ENCODE results near the gene CXCL17.

The CXCL17 gene

DNA sequence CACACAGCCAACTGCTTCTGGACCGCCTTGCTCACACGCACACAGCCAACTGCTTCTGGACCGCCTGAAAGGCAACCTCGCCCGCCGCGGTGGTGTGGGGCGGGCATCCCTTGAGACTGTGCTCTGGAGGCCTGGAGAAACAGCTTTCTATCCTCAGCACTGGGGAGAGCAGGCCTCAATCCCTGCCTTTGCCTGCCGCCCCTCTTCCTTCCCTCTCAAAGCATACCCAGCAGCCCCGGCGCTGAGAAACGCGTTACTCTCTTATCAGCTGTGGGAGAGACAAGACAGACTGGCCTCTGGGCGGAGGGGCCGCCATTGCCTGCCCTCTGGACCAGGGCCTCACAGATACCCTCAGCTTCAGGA lies 18.4 kb downstream of the CXCL17 start:
- DNase-seq (ENCODE audit: low read depth in 2 of 2): no peak

DNA sequence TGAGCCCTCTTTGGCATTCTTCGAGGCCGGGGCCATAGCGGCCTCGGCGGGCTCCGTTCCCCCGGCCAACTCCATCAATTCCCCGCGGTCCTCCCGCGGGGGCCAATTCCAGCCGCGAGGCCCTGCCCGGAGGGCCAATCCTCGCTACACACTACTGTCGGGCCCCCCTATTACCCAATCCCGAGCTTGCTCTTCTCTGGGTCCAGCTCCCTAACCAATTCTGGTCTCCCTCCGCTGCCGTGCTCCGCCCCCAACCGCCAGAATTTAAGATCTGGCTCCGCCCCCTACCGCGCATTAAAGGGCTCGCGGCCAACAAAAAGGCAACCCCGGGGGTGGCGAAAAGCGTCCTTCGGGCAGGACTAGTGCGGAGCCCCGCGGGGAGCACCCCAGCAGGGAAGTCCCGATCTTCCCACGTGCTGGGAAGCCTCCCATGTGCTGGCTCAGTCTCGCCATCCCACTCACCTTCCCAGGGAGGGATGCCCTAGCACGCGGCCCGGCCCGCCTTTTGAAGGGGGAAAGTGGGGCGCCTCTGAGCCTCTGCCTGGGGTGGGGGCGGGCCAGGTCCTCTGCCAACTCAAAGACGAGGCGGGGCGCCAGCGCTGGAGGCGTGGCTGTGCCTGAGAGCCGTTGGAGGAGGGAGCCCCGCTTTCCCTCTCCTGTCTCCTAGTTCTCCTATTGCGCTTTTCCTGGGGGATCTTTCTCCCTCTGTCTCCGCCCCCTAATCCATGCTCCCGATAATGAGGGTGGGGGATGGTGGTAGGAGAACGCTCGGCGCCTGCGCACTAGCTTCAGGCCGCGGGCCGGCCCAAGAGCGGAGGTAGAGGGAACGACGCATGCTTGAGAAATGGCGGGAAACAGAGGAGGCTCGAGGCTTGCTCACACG lies 19.0 kb downstream of the CXCL17 start:
- DNase-seq (ENCODE audit: low read depth in 2 of 2): peak; percentile 86 to 87

DNA sequence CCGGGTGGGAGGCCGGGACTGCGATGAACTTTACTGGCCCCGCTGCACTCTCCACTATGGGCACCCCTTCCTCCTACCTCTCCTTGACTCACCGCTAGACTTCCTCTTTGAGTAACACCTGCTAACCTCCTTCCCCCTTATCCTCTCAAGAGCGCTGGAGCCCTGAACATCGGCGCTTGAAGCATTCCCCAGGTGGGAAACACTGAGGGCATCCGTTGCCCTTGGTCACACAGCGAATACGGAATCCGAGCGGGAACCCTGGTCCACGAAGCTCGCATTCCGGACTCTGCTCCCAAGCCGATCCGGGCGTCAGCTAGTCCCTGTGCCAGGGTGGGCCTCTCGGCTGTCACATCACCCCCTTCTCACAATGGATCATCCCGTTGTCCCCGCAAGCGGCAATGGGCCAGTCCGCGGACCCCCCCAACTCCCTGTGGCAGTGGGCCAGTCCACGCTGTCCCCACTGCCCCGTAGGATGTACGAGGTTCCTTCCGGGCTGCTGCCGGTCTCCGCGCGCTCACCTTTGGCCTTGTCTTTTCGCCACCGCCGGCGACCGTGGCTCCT lies 19.8 kb downstream of the CXCL17 start:
- DNase-seq (ENCODE audit: low read depth in 2 of 2): peak; percentile 11 to 16

DNA sequence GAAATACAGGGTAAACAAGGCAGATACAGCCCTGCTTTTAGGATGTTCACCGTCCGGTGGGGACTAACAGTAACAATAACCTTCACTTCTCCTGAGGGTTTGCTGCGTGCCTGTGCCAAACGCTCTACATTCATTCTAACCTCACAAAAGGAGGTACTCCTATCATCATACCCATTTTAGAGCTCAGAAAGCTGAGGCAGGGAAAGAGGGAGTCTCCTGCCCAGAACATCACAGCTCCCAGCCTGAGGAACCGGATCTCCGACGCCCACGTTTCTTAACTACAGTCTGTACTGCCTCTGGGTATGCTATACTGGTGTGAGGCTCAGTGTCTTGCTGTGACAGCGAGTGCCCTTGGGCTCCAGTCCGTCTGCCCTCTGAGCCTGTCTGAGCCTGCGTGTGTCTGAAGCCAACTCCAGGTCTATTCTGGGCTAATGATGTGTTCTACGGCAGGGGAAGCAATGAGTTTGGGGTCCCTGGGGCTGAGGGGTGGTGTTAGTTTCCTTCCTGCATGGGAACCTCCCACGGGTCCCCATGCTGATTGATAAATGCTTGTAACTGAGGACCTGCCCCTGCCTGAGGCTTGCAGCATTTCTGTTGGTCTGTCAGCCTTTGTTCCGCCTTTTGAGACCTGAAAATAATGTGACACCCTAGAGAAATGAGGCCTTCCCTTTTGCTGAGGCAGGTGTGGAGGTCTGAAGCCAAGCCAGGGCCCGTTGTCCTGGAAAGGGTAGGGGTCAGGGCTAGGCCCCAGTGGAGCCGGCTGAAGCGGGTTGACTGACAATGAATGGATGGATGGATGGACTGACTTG lies 20.4 kb downstream of the CXCL17 start:
- DNase-seq (ENCODE audit: low read depth in 2 of 2): no peak

DNA sequence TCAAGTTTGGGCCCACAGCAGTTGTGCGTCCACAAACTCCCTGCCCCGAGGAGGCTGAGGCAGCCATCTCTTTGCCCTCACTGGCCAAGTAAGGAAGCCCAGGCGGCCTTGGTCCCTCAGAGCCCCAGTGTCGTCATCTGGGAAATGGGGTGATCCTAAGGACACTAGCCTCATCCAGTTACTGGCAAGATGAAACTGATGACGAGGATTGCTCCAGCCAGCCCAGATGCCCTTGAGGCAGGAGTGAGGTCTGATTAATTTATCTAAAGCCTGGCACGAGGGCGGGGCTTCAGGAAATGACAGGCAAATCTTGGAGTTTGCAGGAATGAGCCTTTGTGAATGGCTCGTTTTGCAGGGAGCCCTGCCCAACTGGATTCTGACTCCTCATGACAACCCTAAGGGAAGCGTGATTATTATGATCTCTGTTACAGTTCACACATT lies 21.1 kb downstream of the CXCL17 start:
- no peak for DNase-seq (ENCODE audit: low read depth in 2 of 2)

DNA sequence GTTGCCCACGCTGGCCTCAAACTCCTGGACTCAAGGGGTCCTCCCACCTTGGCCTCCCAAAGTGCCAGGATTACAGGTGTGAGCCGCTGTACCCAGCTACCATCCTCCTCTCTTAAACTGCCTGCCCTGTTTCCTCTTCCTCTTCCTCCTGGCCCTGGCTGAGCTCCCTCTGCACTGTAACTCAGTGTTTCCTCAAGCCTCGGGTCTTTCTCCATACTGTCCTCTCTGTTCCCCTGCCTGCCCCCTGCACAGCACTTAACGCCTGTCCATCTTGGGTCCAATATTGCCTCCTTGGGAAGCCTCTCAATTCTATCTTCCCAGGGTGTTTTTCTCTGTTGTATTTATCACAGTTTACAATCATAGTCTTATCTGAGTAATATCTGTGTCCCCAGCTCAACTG lies 21.6 kb downstream of the CXCL17 start:
- DNase-seq (ENCODE audit: low read depth in 2 of 2): no peak

DNA sequence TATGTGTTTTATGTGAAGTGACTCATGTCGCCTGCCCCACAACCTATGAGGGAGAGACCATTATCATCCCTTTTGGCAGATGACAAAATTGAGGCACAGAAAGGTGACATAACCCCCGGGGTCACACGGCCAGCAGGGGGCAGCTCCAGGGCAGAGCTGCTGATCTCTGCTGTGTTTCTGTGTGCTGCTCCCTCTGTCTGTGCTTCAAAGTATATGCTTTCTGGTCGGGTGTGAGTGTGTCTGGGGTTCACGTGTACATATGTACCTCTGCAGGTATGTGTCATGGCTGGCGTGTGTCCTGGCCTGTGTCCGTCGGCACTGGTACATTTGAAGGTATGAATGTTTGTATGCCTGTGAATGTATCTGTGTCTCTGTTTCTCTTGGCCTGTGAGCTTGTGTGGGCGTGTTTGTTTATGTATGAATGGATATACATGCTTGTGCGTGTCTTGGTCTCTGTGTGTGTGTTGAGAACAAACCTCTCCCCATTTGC lies 22.6 kb downstream of the CXCL17 start:
- peak; percentile 55 for DNase-seq (ENCODE audit: low read depth in 2 of 2)

DNA sequence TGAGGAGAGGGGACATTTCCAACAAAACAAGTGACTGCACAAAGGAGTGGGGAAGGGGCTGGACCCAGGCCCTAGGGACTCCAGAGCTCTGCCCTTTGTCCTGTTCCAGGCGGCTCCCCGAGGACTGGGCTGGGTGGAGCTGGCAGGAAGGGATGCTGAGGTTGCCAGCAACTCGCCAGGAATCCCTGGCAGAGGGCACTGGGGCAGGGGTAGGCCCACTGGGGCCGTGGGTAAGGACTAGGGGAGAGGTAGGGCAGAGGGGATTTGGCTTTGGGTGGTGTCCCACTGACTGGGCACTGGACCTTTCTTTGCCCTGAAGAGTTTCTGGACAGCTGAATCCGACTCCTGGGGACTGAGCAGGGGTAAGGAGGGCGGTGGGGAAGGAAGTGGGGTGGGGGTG lies 23.4 kb downstream of the CXCL17 start:
- DNase-seq (ENCODE audit: low read depth in 2 of 2): no peak

DNA sequence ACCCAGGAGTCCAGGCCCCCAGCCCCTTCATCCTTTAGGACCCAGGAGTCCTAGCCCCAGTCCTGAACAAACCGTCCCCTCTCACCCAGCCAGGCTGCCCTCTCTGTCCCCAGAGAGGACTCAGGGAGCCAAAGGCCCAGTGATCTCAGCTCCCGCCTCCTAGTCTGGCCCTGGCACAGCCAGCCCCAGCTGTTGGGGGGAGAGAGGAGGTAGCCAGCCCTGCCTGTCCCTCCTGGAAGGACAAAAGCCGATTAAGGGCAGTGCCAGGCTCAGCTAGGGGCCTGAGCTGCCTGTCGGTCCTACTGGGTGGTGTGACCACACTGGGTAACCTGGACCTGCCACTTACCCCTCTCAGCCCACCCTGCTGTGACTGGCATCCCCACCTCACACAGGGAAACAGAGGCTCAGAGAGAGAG lies 30.1 kb downstream of the CXCL17 start:
- no peak for DNase-seq (ENCODE audit: low read depth in 2 of 2)

DNA sequence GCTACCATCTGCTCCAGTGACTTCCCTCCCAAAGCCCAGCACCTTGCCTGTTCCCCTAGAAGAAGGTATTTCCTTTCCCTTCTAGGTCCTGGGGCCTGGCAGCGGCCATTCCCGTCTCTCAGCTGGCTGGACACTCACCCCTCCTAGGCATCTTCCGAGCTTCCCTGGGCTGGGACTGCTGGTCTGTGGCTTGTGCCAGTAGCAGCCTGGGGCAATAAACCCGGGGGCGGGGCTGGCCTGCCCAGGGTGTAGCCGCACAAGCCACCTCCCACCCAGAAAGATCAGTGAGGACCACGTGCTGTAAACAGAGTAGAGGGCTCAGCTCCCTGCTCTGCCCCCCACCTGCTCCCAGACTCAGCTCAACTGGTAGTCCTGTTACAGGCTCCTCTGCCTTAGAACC lies 30.5 kb downstream of the CXCL17 start:
- DNase-seq (ENCODE audit: low read depth in 2 of 2): no peak

DNA sequence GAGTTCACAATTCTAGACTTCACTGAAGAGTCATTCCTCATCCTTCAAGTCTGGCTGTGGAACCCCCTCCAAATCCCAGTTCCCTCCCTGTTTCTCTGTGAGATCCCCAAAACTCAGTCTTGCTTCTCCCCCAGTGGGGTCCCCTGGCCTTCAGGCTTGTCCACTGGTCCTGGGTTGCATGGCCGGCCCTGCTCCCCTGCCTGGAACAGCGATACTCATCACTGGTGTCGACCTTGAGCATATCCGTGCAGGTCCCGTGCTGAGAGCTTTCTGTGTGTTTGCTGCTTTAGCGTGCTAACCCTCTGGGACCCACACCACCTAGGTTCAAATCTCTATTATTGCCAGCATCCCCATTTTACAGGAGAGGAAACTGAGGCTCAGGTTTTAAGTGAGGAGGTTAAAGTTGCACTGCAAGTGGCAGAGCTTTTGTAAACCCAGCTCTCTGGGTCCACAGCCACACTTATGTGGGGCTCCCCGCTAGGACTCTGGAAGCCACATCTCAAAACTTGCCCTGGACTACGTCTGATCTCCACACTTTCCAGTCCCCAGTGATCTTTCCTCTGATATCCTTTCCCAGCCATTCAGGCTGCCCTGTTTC lies 31.1 kb downstream of the CXCL17 start:
- DNase-seq (ENCODE audit: low read depth in 2 of 2): no peak

DNA sequence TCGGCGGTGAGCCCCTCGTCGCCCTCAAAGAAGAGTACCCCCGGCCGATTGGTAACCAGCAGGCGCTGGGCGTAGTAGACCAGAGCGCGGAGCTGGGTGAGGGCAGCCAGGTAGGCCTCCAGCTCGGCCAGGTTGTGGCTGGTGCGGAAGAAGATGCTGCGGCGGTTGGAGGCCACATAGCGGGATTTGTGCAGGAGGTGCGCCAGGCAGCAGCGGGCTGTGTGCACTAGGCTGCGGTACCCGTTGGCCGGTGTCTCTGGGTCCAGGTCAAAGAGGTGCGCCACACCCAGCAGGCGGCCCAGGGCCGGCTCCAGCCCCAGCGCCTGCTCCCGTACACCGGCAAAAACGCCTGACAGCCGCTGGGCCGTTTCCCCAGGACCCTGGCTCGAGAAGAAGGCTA lies 32.4 kb downstream of the CXCL17 start:
- no peak for DNase-seq (ENCODE audit: low read depth in 2 of 2)

DNA sequence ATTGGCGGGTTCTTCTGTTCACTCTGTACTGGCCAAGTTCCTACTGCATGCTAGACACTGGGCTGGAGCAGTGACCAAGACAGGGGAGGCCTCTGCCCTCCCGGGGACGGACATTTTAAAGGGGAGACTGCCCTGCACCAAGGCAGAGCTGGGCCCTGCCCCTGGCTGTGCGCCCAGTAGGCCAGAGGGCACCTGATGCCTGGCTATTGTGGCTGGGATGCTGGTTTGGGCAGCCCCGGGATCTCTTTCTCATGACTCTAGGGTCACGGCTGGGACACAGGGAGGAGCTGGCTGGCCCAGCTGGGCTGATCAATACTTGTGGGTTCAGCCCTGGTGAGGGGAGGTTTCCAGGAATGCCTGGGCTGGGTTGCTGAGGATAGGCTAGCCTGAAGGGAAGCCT lies 33.3 kb downstream of the CXCL17 start:
- DNase-seq (ENCODE audit: low read depth in 2 of 2): no peak

DNA sequence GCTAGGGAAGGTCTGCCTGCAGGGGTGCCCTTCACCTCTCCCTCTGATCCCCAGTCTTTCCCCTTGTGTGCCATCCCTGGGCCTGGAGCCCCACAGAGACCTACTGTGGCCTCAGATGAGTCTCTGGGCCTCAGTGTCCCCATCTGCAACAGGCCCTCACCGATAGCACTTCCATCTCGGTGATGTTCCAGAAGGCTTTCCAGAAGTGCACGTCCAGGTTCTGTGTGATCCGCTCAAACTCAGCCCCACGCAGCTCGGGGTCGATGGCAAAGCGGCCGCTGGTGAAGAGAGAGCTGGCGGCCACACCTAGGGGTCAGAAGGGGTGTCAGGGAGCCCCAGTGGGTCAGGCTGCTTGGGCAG lies 35.0 kb downstream of the CXCL17 start:
- no peak for DNase-seq (ENCODE audit: low read depth in 2 of 2)

DNA sequence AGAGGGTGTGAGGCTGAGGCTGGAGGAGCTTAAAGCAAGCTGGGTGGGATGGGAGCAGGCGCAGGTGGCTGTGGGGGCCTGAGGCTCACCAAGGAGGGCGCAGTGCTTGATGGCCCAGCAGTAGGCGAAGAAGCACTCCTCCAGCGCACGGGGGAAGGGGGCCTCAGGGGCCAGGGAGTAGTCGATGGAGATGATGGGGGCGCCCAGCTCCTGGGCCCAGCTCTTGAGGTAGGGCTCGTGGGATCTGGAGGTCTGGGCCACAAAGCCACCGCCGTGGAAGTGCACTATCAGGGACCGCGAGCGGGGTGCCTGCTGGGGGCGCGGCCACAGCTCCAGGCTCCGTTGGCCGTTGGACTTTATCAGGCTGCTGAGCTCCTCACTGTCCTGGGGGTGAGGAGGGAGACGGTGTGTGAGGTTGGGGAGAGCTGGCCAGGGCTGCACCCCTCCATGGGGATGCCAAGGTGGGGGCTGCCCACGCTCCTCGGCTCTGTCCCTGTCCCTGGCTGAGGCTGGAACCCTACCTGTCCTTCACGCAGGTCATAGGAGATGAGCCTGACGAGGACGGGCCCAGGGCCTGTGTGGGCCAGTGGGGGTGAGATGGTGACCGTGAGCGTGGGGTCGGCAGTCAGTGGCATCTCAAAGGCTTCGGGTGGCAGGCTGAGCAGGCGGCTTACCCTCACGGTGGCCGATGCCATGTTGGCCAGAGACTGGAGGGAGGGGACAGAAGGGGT lies 35.5 kb downstream of the CXCL17 start:
- DNase-seq (ENCODE audit: low read depth in 2 of 2): no peak

DNA sequence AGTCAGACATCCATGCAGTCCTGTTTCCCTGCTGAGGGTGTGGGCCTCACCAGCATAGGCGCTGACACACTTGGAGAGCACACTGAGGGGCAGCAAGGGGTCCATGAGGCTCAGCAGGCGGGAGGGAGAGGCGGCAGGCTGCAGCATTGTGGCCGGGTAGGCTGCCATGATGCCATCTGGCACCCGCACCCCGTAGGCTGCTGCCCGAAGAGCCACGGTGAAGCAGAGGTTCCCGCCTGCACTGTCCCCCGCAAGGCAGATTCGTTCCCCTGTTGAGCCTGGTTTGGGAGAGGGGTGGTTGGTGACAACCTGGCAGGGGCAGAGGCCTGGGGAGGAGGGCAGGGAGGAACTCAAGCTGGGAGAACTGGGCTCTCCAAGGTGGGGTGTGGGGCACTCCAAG lies 36.6 kb downstream of the CXCL17 start:
- DNase-seq (ENCODE audit: low read depth in 2 of 2): no peak

DNA sequence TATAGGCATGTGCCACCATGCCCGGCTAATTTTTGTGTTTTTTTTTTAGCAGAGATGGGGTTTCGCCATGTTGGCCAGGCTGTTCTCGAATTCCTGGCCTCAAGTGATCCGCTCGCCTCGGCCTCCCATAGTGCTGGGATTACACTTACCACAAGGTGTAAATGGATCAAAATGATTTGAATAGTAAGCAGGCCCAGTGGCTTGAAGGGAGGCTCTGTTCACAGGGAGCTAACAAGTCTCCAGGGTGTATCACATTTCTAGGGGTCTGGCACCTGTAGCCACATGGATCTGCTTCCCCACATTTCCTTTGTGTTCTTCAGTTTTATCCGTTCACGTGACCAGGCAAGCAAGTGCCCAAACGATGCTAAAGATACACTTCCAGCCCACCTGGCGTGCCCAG lies 39.2 kb downstream of the CXCL17 start:
- DNase-seq (ENCODE audit: low read depth in 2 of 2): no peak

DNA sequence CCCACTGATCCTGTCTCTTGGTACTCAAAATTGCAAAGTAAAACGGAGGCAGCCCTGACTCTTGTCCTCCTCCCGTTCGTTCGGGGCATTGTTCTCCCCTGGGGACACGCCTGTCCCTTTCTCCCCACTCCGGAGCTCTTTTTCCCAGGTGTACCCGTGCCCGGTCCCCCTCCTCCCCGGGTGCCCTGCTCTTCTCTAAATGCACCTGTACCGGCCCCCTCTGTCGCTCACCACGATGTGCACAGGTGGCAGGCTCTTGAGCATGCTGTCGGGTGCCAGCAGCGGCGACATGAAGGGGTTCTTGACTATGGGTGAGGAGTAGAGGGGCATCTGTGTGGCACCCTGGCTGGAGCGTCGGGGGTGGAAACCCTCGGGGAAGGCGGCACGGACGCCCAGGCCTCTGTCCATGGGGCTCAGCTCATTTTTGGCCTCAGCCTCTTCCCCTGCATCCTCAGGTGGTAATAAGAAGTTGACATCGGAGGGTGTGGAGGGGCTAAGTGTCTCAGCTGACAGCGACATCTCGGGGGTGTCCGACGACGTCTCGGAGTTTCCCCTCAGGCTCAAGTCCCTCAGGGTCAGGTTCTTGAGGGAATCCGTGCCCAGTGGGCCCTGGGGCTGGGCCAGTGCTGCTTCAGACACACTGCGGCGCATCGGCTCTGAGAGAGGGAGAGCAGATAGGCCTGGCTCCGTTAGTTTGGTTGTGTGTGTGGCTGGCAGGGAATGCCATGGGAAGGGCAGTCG lies 40.2 kb downstream of the CXCL17 start:
- DNase-seq (ENCODE audit: low read depth in 2 of 2): no peak

DNA sequence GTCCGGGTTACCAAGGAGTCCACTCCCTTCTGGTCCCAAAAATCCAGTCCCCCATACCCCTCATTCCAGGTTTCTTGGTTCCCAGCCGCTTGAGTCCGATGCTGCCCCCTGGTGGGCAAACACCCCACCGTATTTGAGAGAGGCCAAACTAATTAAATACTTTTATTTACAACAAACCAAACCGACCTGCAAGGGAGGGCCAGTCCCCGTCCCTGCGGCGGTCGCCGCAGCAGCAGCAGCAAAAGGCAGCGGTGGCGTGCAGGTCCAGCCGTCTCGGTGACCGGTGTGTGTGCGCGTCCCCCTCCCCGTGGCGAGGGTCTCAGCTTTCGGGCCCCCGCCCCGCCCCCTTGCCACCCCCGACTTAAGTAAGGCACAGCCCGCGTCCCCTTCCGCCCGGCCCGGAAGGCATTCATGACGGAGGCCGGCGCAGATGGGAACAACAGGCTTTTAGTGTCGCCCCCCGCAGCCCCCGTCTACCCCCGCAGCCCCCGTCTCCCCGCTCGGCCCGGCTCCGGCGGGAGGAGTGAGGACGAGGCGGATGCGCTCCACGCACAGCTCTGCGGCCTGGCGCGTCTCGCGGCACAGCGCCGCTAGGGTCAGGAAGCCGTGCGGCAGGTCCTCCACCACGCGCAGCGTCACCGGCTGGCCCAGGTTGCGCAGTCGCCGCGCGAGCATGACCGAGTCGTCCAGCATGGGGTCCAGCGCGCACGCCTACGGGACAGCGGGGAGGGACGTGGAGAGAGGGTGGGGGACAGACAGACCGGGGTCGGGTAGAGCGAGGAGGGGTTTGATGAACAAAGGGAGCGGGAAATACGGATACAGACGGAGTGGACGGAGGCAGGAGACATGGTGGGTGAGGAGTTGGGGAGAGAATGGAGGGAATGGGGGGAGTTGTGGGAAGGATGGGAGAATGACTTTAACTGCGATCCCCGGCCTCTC lies 41.1 kb downstream of the CXCL17 start:
- DNase-seq (ENCODE audit: low read depth in 2 of 2): peak; percentile 40 to 61

DNA sequence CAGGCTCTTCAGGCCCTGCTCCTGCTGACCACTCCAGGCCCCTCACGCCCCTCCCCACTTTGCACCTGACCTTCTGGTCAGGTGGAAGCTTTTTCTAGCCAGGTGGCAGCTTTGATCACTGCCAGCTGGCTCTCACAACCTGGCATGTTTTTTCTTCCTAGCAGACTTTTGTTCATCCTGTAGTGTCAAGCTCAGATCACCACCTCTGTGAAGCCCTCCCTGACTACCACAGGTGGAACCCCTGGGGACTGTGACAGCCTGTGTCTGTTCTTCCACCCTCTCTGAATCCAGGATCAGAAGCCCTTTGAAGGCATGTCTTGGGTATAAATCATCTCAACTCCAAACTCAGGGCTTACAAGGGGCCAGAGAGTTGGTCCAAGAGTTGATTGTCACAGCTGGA lies 42.3 kb downstream of the CXCL17 start:
- DNase-seq (ENCODE audit: low read depth in 2 of 2): no peak
